ENCODE measurements around the gene SMOC1.

DNA sequence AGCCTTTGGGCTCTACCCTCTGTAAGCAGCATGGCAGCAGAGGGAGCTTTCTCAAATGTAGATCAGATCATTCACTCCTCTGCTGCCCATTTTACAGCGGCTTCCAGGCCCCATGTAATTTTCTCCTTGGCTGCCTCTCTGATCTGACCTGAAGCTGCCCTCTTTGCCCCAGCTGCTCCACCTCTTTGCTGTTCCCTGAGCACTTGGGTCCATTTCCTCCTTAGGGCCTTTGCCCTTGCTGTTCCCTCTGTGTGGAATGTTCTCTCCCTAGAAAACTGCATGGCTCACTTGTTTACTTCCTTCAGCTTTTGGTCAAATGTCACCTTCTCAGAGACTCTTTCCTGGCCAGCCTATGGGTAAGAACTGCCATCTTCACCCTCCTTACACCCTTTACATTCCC, 37.2 kb downstream of the SMOC1 start:
- TF ChIP-seq, protein P1, sequence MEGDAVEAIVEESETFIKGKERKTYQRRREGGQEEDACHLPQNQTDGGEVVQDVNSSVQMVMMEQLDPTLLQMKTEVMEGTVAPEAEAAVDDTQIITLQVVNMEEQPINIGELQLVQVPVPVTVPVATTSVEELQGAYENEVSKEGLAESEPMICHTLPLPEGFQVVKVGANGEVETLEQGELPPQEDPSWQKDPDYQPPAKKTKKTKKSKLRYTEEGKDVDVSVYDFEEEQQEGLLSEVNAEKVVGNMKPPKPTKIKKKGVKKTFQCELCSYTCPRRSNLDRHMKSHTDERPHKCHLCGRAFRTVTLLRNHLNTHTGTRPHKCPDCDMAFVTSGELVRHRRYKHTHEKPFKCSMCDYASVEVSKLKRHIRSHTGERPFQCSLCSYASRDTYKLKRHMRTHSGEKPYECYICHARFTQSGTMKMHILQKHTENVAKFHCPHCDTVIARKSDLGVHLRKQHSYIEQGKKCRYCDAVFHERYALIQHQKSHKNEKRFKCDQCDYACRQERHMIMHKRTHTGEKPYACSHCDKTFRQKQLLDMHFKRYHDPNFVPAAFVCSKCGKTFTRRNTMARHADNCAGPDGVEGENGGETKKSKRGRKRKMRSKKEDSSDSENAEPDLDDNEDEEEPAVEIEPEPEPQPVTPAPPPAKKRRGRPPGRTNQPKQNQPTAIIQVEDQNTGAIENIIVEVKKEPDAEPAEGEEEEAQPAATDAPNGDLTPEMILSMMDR (IDR thresholded peaks at IDR 0.05): no peak
- TF ChIP-seq POLR2AphosphoS5 (IDR thresholded peaks at IDR 0.05; ENCODE audit: low read depth, low read length): no peak

Data from Panc1 (cell line).